ENCODE measurements around the gene ITFG2.
A peak's percentile ranks its signal among the peaks of the same experiment; 100 is the strongest.
"Not testable (repeated sequence)": the region's sequence is repeated elsewhere in the genome, so short reads cannot be mapped to it uniquely, and the experiment has no call there.

Gene ITFG2

GRCh38 chr12:2832550-2833127 lies 20.2 kb downstream of the ITFG2 start:
- DNase-seq, result no peak

GRCh38 chr12:2833327-2833726 lies 20.9 kb downstream of the ITFG2 start:
- no peak for DNase-seq

- no peak for DNase-seq
Observed at GRCh38 chr12:2833810-2834209, 21.3 kb downstream of the ITFG2 start.

DNA sequence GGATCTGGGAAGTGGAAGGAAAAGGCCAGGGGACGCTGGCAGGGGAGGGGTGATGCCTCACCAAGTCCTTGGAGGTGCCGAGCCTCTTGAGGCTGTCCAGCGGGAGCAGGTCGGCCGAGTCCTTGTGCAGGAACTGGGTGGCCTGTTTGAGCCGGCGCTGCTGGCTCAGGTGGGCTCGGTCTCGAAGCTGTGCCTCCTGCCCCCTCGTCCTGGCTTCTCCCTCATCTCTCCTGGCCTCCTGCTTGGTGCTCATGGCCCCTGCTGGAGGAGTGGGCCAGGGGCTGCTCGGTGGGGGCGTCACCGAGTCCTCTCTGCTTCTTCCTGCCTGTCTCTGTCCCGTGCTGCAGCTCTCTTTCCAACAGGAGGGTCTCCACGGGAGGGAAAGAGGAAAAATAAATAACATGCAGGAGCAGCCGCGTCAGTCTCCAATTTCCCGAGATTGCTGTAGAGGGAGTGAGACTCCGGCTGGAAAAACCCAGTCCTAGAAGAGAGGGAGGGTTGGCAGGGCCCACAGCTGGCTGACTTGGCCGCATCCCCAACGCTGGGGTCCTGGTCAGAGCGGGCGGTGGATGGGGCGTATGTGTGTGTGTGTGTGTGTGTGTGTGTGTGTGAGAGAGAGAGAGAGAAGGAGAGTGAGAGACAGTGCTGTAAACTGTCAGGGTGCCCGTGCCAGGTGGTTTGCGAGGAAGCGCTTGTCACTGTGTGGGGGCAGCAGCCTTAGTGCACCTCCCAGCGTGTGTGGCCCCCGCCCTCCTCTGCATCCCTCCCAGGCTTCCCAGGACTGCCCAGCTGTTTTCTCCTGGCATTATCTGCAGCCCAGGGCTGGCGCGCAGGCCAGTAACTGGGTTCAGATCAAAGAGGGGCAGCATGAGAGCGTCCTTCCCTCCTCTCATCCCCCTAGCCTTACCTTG lies 22.4 kb downstream of the ITFG2 start, which contains the start of gene NRIP2:
NRIP2 (minus strand) TSS at position 455 of the 911 bp plus-strand sequence; CDS start at position 403, 52 bp downstream.
- no peak for DNase-seq

DNA sequence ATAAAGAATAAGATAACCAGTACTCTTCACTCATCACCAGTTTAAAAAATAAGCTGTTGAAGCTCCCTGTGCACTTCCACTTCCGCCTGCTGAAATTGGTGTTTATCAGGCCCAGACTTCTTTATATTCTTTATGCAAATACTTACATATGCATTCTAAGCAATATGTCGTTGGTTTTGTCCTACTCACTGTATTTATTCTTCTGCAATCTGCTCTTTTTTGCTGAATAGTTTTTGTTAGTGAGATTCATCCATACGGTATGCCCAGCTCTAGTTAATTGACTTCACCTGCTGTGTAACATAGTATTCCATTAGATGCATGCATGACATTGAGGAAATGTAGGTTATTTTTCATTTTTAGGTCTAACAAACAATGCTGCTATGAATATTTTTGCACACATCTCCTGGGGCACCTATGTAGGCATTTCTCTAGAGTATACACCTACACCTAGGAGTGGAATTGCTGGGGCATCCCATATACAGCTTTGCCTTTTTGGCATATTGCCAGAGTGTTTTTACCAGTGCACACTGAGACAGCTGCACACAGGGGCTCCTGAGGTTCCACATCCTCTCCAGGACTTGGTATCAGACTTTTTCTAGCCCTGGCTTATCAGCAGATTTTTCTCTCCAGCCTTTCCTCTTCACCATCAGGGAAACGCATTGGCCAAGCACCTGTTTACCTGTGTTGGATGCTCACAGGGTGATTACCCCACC lies 23.4 kb downstream of the ITFG2 start:
- DNase-seq, result no peak

- DNase-seq, result no peak
Observed at GRCh38 chr12:2836574-2836973, 24.1 kb downstream of the ITFG2 start.

- DNase-seq, result no peak
Observed at GRCh38 chr12:2841056-2841650, 28.7 kb downstream of the ITFG2 start.

DNA sequence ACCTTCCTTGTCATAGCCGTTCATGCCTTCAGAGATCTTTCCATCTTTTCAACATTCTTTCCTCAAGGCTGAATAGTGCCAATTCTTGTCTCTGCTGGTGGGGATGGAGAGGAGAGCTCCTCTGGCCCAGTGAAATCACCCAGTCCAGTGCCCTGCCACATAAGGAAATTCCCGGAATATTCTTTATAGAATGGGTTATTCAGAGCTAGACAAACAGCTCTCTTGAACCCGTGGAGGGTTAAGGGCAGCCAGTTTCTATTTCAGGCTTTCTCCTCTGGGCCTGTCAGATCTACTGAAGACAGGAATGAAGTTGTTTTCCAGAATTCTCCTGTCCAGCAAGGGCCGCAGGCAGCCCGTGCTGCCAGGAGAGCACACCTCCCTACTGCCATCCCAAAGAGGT lies 30.5 kb downstream of the ITFG2 start:
- no peak for DNase-seq

- DNase-seq, result no peak
Observed at GRCh38 chr12:2844786-2845185, 32.3 kb downstream of the ITFG2 start.

DNA sequence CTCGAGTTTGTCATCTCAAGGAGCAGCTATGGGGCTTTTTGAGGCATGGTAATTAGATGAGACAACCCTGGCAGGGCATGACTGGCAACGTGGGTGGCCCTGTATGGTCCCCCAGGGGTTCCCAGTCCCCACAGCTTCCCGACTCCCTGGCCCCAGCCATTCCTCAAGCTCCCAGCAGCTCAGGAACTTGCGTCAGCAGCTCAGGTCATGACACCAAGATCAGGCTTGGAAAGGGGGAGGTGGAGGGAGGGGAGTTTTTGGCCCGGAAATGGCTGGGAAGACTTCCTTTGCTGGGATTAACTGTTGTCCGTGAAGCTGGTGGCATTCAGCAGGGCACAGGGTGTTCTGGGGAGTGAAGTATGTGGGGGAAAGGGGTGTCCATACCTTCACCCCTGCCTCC lies 32.8 kb downstream of the ITFG2 start:
- no peak for DNase-seq

DNA sequence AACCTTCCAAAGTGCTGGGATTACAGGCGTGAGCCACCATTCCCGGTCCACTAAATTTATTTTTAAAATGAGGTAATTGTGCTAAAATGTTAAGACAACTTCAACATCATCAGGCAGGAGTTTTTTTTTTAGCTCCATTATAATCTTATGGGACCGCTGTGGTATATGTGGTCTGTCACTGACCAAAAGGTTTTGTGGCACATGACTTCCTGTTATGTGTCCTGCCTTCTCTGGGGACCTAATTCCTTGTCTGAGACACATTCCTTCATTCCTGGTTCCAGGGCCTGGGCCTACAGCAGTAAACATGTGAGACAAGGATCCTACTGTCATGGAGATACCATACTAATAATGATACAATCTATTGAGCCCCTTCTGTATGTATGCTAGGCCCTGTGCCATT lies 39.5 kb downstream of the ITFG2 start:
- DNase-seq, result no peak

DNA sequence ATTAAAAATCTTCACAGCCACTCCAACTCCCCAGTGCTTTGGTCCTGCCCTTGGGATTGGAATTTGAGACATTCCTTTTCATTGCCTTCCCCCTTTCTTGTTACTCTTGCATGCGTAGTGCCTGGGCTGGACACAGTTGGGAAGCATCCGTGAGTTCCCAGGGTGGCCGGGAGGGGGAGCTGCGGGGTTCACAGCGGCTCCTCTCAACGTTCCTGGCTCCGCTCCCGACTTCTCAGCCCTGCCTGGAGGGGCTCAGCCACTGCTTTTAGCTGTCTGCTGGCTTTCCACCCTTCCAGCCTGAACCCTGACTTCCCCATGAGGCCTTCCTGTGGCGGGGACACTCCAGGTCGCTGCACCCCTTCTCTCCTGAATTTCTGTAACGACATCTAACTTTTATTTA lies 41.2 kb downstream of the ITFG2 start:
- DNase-seq, result peak; percentile 27

DNA sequence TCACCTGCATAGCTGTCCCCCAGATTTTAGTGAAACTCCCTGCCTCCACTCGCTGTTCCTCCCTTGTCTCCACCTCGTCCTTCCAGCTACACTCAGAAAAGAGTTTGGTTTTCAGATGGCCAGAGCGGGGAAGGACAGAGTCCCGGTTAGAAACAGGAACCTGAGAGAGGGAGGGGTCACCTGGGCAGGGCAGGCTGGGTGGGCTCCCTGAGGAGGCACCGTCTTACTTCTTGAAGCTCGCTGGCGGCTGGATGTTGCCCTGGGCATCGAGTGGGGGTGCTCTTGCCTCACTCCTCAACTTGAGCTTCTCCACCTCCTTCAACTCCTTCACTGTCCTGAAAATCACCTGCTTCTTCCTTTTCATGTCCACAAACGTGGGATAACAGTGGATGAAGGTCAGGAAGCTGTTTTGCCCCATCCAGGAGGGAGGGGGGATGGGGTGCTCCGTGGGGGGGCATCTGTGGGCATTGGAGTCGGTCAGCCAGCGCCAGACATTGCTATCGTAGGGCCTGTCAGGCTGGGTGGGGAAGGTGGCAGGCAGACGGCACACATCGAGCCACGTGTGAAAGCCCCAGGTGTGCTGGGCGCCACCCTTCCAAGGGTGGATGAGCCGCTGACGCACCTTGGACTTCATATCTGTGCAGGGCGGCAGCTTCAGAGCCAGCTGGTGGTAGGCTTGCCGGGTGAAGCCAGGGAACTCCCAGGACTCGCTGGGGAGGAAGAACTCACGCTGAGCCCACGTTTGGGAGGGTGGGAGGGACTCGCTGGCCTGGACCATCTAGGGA lies 42.4 kb downstream of the ITFG2 start:
- no peak for DNase-seq

DNA sequence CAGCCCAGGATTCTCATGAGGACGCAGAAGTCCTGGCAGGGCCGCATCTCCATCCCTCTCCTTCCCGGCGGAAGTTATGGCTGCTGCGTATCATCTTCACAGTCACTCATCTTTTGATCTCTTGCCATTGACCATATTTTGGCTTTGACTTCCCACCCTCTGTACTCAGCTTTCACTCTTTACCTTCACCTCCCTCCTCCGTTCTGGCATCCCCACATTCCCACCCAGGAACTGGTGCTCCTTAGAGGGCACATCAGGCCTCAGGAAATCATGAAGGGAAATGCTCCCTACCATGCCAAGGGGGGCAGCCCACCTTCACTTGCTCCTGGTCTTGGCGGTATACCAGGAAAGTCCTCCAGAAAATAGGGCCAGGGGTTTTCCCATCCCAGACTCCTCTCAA lies 43.1 kb downstream of the ITFG2 start:
- DNase-seq, result no peak

- no peak for DNase-seq
Observed at GRCh38 chr12:2856051-2856450, 43.6 kb downstream of the ITFG2 start.

DNA sequence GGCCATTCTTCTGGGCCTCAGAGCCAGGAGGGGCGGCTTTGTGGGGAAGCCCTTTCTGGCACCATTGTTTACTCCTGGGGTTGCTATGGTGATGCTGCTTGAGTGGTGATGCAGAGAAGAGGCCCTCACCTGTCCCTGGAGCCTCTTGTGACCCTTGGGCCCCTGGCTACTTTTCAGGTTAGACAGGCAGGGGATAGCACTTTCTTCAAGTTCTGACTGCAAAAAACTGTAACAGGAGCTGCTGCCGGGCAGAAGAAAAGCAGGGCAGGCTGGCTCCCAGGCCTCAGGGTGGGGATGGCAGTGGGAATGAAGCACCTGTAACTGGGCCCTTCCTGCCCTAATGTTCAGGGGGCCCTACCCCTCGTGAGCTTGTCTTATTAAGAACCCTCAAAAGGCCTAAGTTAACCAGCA lies 44.6 kb downstream of the ITFG2 start, which contains the start of gene TEX52:
TEX52 (minus strand) TSS at position 19 of the 411 bp plus-strand sequence; CDS start at position 6, 13 bp downstream.
- DNase-seq, result no peak

GRCh38 chr12:2857576-2857975 lies 45.1 kb downstream of the ITFG2 start:
- DNase-seq, result no peak

- DNase-seq, result no peak
Observed at GRCh38 chr12:2858334-2858733, 45.9 kb downstream of the ITFG2 start.

DNA sequence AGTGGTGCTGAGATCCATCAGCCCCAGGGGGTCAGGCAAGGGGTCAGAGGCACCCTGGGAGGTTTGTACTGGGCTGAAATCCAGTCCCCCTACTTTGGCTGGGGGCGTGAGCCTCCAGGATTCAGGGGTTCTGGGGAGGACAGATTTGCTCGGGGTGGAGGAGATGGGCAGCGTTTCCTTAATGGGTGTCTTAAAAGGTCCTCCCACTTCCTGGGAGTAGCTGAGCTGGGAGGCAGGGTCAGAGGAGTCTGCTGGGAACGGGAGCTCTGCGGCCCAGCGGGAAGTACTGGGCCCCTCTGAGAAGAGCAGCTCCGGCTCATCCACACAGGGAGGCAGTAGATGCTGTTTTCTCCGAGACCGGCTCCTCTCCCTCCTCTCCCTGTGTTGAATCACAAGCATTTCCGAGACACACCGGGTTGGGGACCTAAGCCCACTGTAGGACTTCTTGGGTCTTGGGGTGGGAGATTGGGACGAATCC lies 46.5 kb downstream of the ITFG2 start:
- no peak for DNase-seq

DNA sequence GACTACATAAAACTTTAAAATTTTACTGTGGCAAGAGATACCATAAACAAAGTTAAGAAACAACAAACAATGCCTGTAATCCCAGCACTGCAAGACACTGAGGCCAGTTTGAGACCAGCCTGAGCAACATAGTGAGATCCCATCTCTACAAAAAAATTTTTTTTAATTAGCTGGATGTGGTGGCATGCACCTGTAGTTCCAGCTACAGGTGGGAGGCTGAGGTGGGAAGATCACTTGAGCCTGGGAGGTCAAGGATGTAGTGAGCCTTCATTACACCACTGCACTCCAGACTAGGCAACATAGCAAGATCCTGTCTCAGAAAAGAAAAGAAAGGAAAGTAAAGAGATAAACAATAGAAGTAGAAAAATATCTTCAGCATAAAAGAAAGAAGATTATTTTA lies 47.7 kb downstream of the ITFG2 start:
- DNase-seq, result no peak

DNA sequence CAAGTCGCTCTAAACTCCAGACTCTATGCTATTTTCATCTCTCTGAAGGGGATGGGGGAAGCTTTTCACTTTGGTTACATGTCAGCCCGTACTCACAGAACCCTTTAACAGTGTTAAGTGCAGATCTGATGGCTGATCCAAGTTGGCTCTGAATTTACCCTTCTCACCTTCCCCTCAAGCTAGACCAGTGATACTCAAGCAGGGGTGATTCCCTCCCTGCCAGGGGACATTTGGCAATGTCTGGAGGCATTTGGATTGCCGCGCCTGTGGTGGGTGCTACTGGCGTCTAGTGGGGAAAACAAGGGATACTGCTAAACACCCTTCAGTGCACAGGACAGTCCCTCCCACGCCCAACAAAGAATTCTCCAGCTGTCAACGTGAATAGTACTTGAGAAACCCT lies 50.4 kb downstream of the ITFG2 start:
- no peak for DNase-seq

- DNase-seq, result not testable (repeated sequence)
Observed at GRCh38 chr12:2863402-2863801, 50.9 kb downstream of the ITFG2 start.

All from stimulated activated naive CD4-positive, alpha-beta T cell treated with Interleukin-2 at 50 U/mL for 16 hours (primary cell).